H1 (cell line): ENCODE results near the gene SEC61B.
A peak's percentile ranks its signal among the peaks of the same experiment; 100 is the strongest.

Experiments used
- NRF1 ChIP-seq: IDR thresholded peaks from 2 replicates; pipeline ENCODE4 v1.6.1; 2011; ENCODE audit warnings: mild to moderate bottlenecking, low read depth, low read length, improper control_type of control experiment
- TF ChIP-seq, protein P1 (sequence below), 3 experiments: IDR thresholded peaks; 1 replicate in 2 of 3; 2 replicates in 1 of 3; pipeline versions ENCODE4 v1.5.1 to v1.6.1; 2011; ENCODE audit warnings: low read length in 3 of 3, mild to moderate bottlenecking in 3 of 3, inconsistent platforms in 2 of 3, low read depth in 1 of 3, moderate library complexity in 1 of 3; ENCODE audit not compliant: insufficient read depth in 1 of 3; ENCODE audit errors: control extremely low read depth in 1 of 3

DNA sequence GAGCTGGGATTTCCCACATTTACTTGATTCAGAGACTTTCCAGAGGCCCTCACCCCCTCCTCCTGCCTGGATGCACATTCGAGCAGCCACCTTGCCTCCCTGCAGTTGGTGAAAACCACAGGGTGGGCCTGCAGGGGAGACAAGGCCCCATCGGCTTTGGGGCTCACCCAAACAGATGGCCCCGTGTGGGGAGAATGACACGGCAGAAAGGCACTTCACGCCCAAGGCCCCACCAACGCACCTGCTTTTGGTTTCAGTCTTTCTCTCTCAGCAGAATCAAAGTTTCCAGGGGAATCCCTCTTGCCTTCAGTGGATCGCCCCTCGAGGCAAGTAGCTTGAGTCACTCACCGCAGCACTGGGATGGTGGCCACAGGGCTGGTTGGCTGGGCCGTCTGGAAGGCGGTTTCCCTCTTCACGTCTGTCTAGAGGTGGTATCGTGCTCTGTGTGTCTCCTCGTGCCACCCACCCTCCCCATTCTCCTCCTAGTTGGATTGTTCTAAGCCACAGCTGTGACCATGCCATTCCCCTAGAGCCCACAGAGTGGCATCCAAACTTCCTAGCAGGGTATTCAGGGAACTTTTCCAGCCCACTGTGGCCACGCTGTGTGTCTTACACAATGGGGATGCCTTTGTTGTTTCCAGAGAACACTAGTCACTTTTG, 31.8 kb downstream of the SEC61B start:
- TF ChIP-seq, protein P1, sequence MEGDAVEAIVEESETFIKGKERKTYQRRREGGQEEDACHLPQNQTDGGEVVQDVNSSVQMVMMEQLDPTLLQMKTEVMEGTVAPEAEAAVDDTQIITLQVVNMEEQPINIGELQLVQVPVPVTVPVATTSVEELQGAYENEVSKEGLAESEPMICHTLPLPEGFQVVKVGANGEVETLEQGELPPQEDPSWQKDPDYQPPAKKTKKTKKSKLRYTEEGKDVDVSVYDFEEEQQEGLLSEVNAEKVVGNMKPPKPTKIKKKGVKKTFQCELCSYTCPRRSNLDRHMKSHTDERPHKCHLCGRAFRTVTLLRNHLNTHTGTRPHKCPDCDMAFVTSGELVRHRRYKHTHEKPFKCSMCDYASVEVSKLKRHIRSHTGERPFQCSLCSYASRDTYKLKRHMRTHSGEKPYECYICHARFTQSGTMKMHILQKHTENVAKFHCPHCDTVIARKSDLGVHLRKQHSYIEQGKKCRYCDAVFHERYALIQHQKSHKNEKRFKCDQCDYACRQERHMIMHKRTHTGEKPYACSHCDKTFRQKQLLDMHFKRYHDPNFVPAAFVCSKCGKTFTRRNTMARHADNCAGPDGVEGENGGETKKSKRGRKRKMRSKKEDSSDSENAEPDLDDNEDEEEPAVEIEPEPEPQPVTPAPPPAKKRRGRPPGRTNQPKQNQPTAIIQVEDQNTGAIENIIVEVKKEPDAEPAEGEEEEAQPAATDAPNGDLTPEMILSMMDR (IDR thresholded peaks at IDR 0.05; ENCODE audit: control extremely low read depth in 1 of 3, insufficient read depth in 1 of 3, low read depth in 1 of 3, low read length in 3 of 3), result peak in 1 of 3 experiments; percentile 11; a peak in 1 of 4 replicates
- no peak for TF ChIP-seq NRF1
